Left colon (tissue), 2 donors: ENCODE data around the gene SLC22A12. TPM values are rescaled to one million over a fixed set of nuclear protein-coding genes. Genes with fewer than 3 reads are reported as not detected.
A peak's percentile ranks its signal among the peaks of the same experiment; 100 is the strongest.

Source experiments
- ATAC-seq: fragments of 200-7000 bp; cut with Tn5 transposase; one replicate; pipeline ENCODE4 v1.9.1; 2020; ENCODE audit warnings: mild to moderate bottlenecking, moderate library complexity
- DNase-seq, 2 donors: peaks; one replicate each; pipeline ENCODE4 v3.0.0-alpha.2; 2020
- intact Hi-C, 2 donors: fragments of 100-400 bp; cut with DNase I in 1 of 2; cut with micrococcal nuclease in 1 of 2; formaldehyde crosslinking; loops; one replicate each; pipeline versions ENCODE4 v1.11.2 to v1.14.0; 2022; cut with DNase I, micrococcal nuclease
- total RNA-seq, 2 donors: library from RNA; stranded (reverse); fragmentation: NEBNext Ultra II Directional; extraction: Animal tissue kit (Norgen Biotek cat#: 25700); gene quantifications; one replicate each; pipeline ENCODE4 v1.2.1, GENCODE V29; 2021
- donor health status: DM: no; HTN: no; CAD: no.
- donor health status: DM: yes; HTN: yes; CAD: no.

SLC22A12 gene
- total RNA-seq, 2 donors from 2014 or later = not detected

GRCh38 chr11:64600281-64600992 lies 9.4 kb downstream of the SLC22A12 start:
- ATAC-seq = no peak
- no peak for DNase-seq
- intact Hi-C loops = no loop called here

- DNase-seq = no peak
- no peak for ATAC-seq
- intact Hi-C loops = no loop called here
Observed at GRCh38 chr11:64601605-64602465, 10.8 kb downstream of the SLC22A12 start.

DNA sequence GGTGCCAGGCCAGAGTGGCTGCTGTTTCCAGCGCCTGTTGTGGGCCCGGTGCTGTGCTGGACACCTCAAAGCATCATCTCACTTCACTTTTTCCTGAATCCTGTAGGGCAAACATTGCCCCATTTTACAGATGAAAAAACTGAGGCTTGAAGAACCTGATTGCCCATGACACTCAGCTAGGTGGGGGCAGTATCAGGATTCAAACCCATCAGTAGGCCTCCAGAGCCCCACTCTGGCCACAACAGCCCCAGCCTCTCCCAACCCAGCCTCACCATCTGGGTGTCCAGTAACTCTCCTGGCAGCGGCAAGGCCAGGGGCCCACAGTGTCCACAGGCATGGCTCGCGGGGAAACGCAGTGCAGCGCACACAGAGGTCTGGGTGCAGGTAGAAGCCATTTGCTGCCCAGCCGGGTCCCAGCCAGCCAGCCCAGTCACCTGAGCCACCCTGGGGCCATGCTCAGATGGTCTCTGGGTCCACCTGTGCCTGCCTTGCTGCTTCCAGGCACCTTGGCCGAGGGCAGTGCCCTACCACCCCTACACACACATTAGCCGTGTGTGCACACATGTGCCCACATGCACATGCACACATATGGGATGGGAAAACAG lies 11.5 kb downstream of the SLC22A12 start:
- intact Hi-C loops = no loop called here
- ATAC-seq = no peak
- DNase-seq = no peak

- DNase-seq (no peak), ATAC-seq (no peak)
- intact Hi-C loops = no loop called here
Observed at GRCh38 chr11:64603411-64604110, 12.5 kb downstream of the SLC22A12 start.

- ATAC-seq = no peak
- intact Hi-C loops = no loop called here
- DNase-seq = no peak
Observed at GRCh38 chr11:64604458-64605243, 13.6 kb downstream of the SLC22A12 start.

- DNase-seq (no peak), ATAC-seq (no peak)
- intact Hi-C loops = no loop called here
Observed at GRCh38 chr11:64605244-64605560, 14.2 kb downstream of the SLC22A12 start.

DNA sequence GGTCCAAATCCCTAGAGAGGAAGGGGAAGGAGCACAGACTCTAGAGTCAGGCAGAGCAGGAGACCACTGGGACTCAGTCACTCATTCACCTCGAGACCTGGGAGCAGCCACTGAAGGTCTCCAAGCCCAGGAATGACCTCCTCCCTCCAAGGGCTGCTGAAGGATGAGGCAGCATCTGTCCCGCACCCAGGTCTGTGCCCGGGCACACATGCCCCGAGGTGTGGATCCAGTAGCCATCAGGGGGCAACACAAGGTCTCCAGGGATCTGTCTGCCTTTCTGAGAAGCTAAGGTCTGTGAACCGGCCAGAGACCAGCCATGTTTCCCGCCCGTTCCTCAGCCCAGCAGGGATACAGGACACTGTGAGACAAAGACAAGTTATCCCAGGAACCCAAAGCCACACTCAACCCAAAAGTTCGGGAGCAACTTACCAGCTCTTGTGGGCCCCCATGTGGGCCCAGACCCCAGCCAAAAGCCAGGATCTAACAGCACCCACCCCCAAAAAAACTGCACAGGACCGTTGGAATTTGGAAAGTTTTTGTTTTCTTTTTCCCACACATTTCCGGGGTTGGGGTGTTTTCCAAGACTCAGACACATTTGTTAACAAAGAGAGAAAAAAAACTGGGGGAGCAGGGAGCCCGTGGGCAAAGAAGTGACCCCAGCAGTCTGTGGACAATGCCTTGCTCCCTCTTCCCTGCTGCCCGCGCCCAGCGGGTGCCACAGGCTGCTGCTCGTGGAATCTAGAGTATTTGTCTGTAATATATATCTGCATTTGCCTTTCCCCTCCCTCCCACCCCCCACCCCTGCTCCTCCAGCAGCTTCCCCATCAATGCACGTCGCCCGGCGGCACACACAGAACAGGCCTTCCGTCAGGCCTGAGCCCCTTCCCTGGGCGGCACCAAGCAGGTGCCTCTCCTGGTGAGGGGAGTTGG lies 14.9 kb downstream of the SLC22A12 start:
- intact Hi-C loops = no loop called here
- no peak for DNase-seq
- no peak for ATAC-seq

DNA sequence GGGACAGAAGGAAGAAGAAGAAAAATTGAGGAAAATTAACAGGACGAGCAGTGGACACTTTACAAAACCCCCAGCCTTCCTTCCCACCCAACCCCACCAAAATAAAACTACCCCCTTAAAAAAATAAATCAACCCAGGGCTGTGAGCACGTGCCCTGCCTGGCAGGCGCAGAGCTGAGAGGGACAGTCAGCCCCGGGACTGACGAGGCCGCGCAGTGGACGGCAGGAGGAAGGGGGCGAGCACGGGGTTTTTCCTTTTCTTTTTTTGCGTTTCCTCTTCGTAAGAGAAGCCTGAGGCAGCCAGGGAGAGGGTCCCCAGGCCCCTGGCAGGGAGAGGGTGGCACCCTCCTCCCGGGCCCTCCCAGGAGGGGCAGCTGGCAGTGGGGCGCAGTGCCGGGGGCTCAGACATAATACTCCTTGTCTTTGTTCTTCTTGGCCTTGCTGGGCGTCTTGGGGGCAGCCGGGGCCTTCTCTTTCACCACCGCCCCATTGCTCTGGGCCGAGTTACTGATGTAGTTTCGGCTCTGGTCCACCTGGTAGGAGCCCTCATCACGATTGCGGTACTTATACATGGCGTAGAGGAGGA lies 15.9 kb downstream of the SLC22A12 start:
- intact Hi-C loops = no loop called here
- ATAC-seq (no peak), DNase-seq (no peak)

DNA sequence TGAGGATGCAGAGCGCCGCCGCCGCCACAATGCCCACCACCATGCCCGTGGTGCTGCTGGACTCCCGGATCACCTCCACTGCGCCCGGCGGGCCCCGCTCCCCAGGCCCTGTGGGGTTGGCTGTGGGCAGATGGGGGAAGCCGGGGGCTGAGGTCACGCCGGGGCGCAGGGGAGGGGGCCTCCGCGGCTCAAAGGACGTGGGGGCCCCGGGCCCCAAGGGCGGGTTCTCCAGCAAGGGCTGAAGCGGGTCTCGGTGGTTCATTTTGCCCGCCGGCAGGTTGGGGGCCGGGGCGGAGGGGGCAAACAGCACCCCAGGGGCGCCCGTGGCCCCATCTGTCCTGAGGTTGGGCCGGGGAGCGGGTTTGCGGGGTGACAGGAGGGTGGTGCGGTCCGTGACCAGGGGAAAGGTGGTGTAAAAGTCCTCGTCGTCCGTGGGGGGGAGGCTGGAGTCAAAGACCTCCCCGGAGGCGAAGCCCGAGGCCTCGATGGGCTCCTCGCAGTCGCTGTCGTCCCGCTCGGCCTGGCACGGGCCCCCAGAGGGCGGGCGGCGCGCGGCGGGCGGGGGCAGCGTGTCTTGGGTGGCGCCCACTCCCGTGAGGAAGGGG lies 16.5 kb downstream of the SLC22A12 start:
- DNase-seq = no peak
- intact Hi-C loops = no loop called here
- no peak for ATAC-seq

- ATAC-seq = peak; percentile 46
- DNase-seq = peak in 1 of 2 donors; percentile 16
- intact Hi-C loops = no loop called here
Observed at GRCh38 chr11:64608046-64608445, 17.0 kb downstream of the SLC22A12 start.

DNA sequence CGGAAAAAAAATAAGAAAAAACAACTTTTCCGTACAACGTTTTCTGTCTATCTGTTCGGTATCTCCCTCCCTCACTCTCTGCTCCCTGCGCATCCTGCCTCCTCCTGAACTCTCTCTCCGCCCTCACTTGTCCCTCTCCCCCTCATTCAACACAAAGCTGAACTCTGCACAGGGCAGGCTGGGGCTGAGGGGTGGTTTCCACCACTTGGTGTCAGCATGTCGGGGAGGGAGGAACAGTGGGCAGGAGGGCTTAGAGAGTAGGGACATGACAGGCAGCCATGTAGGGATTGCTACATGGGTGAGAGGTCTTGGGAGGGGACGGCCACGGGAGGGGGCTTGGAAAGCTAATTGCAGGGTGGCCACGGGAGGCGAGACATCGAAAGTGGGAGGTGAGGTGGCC lies 17.6 kb downstream of the SLC22A12 start:
- ATAC-seq = no peak
- no peak for DNase-seq
- intact Hi-C loops = no loop called here

GRCh38 chr11:64609436-64610047 lies 18.5 kb downstream of the SLC22A12 start:
- DNase-seq (no peak), ATAC-seq (no peak)
- intact Hi-C loops = no loop called here

- ATAC-seq (no peak), DNase-seq (no peak)
- intact Hi-C loops = no loop called here
Observed at GRCh38 chr11:64610596-64610995, 19.6 kb downstream of the SLC22A12 start.

- no peak for ATAC-seq
- intact Hi-C loops = no loop called here
Observed at GRCh38 chr11:64611176-64611575, 20.2 kb downstream of the SLC22A12 start.

DNA sequence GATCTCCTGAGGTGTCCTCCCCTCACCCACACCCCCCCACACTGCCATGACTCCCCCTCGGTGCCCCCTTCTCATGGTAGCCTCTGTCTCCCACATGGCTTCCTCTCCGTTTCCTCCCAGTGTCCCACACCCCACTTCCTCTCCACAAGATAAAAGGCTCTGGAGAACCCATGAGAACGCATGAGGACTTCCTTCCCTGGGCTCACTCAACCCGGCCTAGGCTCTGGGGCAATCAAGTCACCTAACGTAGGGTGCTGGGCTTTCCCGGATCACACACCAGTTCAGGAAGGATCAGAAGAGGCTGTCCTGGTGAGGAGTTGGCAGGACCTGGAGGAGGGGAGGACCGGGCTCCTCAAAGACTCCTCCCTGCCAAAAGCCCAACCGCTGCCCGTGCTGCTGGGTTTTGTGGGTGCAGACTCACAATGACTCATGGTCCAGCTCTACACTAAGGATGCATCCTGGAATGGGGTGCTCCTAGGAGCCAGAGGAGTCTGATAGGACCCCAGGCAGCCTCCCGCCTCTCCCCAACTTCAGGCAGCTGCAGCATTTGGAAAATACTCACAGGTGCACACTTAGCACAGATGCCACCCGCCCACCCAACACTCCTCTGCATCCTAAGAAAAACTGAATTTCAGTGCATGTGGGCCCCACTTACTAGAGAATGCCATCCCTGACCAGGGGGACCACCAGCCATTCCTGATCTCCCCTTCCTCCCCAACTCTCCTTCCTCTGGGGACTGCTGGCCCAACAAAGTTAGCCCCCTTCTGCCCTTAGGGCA lies 21.0 kb downstream of the SLC22A12 start:
- ATAC-seq (no peak), DNase-seq (no peak)
- intact Hi-C loops = no loop called here

More at GRCh38 chr11:64611176-64611575, 20.2 kb downstream of the SLC22A12 start:
- no peak for DNase-seq

- intact Hi-C loops = no loop called here
- DNase-seq (no peak), ATAC-seq (no peak)
Observed at GRCh38 chr11:64613648-64614047, 22.6 kb downstream of the SLC22A12 start.
